ENCODE results near the gene OR52A1.

The OR52A1 gene

GRCh38 chr11:5131584-5132335, 22.8 kb downstream of the OR52A1 start:
- DNase-seq: no peak

GRCh38 chr11:5129457-5129877, 25.1 kb downstream of the OR52A1 start:
- no peak for DNase-seq

- no peak for DNase-seq
These were observed 29.5 kb downstream of the OR52A1 start for GRCh38 chr11:5124891-5125620.

- DNase-seq: peak; percentile 29
These were observed 30.6 kb downstream of the OR52A1 start for GRCh38 chr11:5123802-5124521.

- no peak for DNase-seq
These were observed 35.7 kb downstream of the OR52A1 start for GRCh38 chr11:5118893-5119292.

- no peak for DNase-seq
These were observed 37.0 kb downstream of the OR52A1 start for GRCh38 chr11:5117588-5117987.

- DNase-seq: no peak
These were observed 39.2 kb downstream of the OR52A1 start for GRCh38 chr11:5115339-5115738.

- DNase-seq: no peak
These were observed 47.3 kb downstream of the OR52A1 start for GRCh38 chr11:5107285-5107684.

GRCh38 chr11:5103066-5103465, 51.5 kb downstream of the OR52A1 start:
- DNase-seq: no peak

- DNase-seq: no peak
These were observed 52.3 kb downstream of the OR52A1 start for GRCh38 chr11:5102246-5102645.

- no peak for DNase-seq
These were observed 58.5 kb downstream of the OR52A1 start for GRCh38 chr11:5096011-5096410.

All from DMS79 treated with DMSO at 0.1 percent for 48 hours (cell line).